Stimulated activated CD8-positive, alpha-beta memory T cell treated with anti-CD3 and anti-CD28 coated beads, Interleukin-4, amount 100 ng/mL, for 48 hours (primary cell): Measurements from ENCODE around the gene TNS3.
"Not testable (repeated sequence)": the region's sequence is repeated elsewhere in the genome, so short reads cannot be mapped to it uniquely, and the experiment has no call there.

Source experiments
- DNase-seq: peaks from one replicate; pipeline ENCODE4 v3.0.0-alpha.2; 2020

The TNS3 gene

DNA sequence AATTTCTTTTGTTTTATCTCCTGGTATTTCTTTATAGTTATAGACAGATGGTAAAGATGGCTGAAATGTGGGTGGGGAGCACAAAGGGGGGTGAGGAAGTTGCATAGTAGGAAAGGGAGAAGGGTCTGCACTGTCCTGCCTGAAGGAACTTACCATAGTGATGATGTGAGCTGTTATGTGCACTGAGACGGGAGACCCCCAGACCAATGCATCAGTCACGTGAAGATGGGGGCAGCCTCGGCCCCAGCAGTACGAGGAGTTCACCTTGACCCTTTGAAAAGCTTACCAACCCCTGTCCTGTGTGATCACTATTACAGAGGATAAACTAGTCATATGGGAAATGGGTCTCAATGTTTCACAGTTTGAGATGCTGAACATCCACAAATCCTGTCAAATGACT is 316.3 kb downstream of the TNS3 start:
- no peak for DNase-seq

DNA sequence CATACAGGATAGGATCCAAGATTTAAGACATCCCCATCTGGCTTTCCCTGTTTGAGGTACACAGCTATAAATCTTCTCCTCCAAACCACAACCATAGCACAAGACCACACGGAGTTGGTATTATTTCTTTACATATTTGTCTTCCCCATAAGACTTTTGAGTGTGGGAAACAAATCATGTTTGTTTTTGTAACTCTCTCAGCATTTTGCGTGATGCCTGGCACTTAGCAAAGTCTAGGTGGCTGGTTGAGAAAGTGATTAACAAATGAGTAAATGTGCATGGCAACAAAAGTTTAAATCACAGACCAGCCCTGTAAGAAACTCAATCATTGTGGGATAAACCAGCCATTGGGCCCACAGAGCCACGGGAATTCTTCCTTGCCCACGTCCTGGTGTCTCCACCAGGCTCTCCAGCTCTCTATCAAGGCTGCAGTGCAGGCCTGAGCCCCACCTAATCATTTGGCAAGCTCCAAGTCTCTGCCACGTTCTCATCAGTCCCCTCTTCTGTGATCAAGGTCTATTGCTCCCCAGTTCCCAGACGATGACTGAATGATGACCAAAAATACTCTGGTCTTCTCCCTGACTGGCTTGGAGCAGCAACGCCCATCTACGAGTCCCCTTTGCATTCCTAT is 317.8 kb downstream of the TNS3 start:
- no peak for DNase-seq

DNA sequence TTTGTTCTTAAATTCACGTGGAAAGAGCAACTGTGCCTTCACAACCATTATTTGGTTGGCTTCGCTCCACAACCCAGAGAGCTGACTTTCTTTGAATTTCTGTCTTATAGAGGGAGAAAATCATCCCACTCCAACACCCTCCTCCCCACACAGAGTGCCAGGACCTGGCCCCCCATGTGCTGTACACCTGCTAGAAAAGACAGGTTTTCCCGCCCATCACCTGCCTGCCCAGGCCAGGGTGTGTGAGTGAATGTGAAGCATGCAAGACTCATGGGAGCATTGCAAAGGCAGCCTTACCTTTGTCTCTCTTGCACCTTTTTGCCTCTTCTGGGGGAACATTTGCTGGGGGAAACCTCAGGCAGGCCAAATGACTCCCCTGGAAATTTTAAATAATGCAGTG is 319.0 kb downstream of the TNS3 start:
- DNase-seq = no peak

DNA sequence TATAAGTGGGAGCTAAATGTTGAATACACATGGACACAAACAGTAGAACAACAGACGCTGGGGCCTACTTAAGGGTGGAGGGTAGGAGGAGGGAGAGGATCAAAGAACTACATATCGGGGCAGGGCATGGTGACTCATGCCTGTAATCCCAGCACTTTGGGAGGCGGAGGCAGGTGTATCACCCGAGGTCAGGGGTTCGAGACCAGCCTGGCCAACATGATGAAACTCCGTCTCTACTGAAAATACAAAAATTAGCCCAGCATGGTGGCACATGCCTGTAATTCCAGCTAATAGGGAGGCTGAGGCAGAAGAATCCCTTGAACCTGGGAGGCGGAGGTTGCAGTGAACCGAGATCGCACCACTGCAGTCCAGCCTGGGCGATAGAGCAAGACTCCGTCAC is 319.8 kb downstream of the TNS3 start:
- DNase-seq = not testable (repeated sequence)

DNA sequence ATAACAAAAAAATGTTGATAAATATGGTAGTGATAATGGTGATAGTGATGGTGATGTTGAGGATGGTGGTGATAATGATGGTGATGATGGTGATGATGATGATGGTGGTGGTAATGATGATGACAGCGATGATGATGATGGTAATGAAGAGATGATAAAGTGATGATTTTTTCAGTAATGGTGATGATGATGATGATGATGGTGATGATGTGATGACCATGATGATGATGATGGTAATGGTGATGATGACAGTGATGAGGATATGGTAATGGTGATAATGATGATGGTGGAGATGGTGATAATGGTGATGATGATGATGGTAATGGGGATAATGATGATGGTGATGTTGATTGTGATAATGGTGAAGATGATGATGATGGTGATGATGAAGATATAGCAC is 321.6 kb downstream of the TNS3 start:
- no peak for DNase-seq

DNA sequence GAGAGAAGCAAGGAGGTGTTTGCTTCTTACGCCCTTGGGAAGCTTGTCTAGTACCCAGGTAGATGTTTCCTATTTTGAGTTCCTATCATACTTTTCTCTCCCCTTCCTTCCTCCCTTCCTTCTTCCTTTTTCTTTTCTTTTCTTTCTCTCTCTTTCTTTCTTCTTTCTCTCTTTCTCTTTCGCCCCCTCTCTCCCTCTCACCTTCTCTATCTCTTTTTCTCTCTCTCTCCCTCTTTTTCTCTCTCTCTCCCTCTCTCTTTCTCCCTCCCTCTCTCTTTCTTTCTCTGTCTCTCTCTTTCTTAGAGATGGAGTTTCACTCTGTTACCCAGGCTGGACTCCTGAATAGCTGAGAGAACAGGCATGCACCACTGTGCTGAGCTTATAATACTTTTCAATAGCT is 322.2 kb downstream of the TNS3 start:
- no peak for DNase-seq

DNA sequence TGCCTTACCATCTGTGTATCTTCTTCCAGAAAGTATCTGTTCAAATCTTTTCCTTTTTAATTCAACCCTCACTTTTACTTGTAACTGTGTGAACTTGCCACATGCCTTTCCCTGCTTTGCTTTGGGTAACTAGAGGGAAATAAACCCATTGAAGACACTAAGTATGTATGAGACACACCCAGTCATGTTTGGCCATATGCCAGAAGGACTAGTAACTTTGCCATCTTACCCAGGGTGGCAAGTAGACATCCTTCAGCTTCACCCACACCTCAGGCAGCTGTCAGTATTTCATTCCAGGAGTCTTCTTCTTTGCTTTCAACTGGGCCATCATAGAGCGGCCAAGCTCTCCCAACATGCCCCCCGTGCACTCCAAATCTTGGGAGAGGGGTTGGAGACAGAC is 323.1 kb downstream of the TNS3 start:
- no peak for DNase-seq

DNA sequence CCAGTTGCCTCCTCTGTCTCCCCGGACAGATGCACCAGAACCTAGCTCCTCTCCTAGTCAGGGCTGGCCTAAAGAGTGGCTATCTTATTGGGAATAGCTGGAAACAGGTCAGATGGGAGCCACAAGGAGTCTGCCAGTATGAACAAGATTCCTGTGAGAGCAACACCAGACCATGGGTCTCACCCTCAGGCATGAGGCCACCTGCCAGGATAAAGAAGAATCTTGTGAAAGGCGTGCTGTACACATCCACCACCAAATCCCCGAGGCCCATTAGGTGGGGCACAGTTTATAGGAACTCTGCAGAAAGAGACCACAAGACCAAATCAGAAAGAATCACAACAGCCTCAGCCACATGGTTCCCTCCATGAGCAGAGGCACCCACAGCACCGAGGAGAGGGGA is 325.9 kb downstream of the TNS3 start:
- no peak for DNase-seq

DNA sequence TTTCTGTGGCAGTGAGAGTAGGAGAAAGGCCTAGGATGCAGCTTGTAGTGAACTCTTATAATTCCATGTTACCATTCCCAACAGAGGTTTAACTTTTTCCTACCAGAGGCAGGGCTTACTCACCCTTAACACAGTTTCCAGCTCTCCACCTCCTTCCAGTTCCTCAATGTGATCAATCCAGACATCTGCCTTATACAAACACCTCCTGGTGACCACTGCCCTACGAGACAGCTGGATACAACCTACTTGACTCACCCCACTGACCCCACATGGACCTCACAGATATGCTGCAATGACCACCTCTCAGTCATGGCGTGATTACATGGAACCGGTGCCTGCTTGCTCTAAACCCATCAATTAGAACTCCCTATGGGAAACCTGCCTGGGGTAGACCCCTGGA is 326.5 kb downstream of the TNS3 start:
- DNase-seq = no peak

DNA sequence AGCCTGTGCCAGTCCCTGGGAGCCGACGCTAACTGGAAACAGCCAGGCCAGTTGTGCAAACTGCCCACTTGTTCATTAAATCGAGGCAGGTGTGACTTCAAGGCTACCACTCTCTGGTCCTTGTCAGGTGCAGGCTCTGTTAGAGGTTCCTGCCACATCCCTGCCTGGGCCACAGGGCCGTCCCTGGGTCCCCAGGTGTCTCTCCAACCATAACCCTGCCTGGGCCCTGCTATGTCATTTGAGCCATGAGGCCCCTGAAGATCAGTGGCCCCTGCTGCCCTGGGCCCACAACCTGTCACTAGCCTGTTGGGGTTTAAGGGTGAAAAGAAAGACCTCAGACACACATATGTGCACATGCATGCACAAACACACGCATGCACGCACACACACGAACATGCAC is 326.9 kb downstream of the TNS3 start:
- DNase-seq = no peak

DNA sequence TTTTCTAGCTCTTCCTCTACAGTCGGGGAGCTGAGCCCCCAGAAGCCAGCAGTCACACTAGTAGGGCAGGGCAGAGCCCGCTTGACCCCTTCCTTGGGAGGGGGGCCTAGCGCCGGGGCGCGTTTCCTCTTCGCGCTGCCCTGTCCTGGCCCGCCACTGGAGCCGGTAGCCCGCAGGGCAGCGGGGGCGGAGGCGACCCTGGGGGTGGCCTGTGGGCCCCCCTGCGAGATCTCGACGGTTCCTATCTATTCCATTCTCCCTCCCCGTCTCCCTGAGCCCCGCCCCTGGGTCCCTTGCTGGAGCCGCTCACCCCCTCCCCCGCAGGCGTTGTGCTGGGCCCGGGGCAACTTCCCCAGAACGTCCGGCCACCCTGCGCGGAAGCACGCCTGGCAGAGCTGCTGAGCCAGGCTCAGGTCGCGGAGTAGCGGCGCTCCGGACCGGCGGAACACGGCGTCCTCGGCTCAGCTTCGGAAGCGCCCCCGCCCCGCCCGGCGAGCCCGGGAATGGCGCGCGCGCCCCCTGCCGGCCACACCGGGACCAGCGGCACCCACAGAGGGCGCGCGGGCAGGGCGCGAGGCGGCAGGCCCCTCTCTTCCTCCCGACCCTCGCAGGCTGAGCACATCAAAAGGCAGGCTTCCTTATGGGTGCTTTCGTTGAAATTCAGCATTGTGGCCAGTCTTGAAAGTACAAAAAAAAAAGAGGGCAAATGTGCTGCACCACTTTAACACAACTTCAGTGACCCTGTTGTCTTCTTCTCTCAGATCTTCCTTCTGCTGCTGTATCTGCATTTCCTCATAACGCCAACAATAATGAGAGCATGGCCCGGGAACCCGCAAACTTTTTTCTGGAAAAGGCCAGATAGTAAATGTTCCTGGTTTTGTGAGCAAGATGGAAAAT is 327.6 kb downstream of the TNS3 start:
- peak; percentile 72 for DNase-seq

DNA sequence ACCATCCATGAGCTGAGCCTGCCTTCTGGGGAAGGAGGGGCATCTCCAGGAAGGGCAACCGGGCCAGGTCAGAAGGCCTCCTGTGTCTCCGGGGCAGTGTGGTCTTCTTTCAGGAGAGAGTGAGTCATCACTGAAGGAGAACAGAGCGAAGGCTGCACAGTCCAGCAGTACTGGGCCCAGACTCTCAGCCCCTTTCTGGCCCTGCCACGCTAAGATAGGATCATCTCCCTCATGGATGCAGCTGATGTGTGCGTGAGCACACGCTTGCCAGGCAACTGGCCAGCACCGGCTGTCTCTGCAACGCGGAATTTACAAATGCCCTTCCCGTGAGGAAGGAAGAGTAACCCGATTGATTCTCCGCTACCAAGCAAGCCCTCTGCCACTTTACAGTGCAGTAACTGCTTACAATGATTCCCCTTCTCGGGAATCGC is 328.2 kb downstream of the TNS3 start:
- no peak for DNase-seq

DNA sequence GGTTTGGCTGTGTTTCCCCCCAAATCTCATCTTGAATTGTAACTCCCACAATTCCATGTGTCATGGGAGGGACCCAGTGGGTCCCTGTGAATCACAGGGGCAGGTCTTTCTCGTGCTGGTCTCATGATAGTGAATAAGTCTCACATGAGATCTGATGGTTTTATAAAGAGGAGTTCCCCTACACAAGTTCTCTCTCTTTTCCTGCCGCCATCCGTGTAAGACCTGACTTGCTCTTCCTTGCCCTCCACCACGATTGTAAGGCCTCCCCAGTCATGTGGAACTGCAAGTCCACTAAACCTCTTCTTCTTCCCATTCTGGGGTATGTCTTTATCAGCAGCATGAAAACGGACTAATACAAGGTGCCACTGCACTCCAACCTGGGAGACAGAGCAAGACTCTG is 329.2 kb downstream of the TNS3 start:
- no peak for DNase-seq

DNA sequence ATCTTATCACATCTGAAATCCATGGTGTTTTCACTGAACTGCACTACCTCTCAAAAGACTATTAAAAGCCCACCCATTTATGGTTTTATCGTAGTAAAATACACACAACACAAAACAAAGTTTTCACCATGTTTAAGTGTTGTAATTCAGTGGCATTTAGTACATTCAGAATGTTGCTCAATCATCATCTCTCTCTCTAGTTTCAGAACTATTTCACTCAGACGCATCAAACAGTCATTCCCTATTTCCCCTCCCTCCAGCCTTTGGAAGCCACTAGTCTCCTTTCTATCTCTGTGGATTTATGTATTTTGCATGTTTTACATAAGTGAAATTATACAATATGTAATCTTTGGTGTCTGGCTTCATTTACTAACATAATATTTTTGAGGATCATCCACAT is 332.6 kb downstream of the TNS3 start:
- DNase-seq = no peak

DNA sequence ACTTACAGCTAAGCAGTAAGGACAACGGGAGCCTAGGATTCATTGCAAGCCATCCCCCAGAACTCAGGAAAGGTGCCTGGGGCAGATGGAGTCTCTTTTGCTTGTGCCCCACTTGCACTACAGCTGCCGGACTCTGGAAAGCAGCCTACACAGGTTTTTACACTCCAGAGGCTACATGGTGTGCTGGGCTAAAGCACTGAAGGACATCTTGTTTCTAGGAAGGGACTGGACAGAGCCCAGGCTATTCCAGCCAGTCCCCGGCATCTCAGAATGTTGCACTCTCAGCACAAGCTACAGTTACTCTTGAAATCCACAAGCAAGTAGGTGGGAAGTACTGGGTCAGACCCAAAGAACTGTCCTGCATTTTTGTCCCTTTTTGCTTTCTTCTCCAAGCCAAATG is 333.1 kb downstream of the TNS3 start:
- no peak for DNase-seq

DNA sequence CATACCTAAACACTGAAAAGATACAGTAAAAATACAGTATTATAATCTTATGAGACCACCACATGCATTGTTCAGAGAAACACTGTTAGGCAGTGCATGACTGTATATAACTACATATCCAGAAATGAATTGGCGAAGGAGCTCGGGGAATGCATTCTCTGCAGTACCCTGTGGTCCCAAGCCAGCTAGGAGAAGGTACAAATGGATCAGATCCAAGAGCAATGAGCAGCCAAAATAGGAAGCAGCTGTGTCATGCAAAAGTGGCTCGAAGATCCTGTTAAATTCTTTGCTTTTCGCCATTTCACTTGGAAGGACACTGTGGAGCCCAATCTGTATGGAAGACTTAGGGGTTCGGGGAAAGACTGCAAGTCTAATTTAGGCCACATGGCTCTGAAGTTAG is 334.8 kb downstream of the TNS3 start:
- no peak for DNase-seq

DNA sequence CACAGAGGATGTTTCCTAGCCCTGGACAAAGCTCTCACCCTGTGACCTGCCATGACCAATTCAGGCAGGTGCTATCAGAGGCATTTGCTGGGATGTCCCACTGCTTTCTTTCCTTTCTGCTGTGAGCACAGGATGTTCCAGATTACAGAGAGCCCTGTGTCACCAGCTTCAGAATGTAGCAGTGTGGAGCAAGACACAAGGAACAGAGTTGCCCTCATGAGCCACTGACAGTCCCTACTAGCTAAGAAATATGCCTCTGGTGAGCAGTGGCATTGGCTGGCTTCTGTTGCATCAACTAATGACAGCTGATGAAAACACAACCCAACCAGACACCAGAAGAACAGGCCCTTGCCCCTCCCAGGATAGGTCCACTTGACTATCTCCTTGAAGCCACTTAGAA is 337.2 kb downstream of the TNS3 start:
- no peak for DNase-seq

DNA sequence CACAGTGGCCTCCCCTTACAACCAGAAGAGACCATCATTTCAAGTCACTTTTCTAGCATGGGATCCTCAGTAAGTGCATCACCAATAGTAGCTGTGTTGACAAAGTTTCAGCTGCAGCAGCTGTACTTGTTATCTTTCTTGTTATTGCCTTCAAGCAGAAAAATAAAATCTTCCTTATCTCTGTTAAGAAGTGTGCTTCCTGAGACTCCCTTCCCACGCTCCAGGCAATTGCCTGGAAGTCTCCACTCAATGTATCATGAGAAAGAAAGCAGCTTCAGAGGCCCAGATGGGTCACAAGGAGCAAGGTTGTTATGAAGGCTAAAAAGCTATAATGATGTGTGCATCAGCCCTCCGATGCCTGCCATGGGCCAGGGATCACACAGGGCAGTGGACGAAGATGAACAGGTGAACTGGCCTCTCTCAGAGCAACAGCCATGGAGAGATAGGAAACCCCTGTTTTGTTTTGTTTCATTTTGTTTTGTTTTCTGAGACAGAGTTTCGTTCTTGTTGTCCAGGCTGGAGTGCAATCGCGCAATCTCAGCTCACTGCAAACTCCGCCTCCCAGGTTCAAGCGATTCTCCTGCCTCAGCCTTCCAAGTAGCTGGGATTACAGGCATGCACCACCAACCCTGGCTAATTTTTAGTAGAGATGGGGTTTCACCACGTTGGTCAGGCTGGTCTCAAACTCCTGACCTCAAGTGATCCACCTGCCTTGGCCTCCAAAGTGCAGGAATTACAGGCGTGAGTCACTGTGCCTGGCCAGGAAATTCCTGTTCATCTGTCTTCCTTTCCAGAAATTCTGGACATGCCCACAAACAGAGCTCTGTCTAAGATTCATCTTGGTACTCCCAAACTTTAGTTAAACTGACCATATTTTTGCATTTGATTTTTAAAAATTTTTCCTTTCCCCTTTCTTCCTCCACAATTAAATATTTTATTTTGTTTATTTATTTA is 340.5 kb downstream of the TNS3 start:
- DNase-seq = no peak

DNA sequence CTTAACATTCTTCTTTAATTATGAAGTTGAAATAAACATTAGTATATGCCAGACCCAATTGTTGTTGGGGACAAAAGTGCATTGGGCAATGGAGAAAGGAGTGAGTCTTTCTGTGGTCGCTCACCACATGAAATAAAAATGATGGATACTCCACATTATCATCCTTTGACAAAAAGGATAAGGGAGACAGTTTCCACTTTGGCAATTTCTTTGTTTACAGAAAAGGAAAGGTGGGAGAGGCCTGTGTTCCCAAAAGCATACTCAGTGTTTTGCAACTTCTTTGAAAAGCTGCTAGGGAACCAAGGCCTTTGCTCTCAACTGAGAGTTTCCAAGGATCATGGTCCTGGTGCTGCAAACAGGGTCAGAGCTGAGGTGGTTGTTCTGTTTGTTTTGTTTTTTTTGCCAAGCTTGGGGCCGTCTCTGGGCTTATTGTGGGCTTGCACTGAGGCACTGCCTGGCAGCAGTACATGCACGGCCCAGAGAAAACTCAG is 341.9 kb downstream of the TNS3 start:
- DNase-seq = no peak

DNA sequence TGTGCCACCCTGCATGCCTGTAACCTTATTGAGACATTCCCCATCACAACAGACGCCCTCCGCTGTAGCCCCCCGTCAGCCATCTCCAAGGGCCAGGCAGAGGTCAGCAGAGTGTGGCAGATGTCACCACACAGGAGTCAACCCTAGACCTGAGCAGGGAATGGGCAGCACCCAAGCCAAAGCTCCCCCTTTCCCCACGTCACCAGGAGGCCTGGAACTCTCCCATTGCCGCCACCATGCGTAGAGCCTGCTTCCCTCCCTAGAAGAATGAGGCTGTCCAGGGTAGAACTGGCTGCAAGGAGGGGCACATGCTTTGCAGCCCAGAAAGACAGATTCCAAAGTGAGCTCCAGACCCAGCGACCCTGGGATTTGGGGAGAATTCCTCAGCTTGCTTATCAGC is 342.9 kb downstream of the TNS3 start:
- no peak for DNase-seq

DNA sequence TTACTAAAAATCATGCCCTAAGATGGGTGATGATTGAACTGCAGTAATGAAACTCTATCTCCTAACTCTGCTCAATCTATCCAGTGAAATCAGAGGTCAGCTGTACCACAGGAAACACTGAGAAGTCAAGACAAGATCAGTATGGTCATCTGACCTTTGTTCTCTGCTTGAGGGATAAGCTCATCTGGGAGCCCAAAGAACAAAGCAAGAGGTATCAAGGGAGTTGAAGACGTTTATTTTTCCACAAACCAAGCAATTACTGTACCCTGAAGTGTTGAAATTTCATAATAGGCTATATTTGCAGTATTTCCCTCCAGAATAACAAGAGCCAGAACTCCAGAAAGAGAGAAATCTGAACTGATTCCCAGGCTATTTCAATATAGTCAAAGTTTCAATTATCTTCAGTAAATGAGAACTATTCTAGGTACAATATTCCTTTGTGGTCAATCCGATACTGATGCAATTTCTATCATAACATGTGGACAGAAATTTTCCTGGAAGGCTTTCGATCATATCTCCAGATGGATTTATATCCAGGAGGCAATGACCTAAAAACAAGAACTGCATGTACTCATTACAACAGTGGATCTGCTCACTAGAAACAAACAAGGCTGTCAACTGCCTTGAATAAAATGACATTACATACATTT is 345.3 kb downstream of the TNS3 start:
- no peak for DNase-seq

DNA sequence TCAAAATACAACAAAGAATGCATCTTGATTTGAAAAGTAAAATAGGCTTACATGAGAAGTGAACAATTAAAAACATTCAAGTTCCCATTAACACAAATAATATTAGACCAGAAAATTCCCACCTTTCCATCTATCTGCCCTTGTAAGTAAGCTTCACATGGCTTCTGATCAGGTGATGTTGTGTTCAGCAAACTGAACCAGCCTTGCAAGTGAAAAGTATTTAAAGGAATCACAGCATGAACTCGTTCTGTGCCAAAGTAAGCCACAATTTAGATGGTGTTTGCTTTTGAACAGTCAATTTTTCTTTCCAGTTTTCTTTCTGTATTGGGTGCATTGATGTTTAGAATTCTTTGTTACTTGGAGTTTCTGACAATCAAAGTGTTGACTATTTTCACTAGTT is 347.9 kb downstream of the TNS3 start:
- no peak for DNase-seq
